Liver (tissue), 3 donors: ENCODE measurements around the gene MT3.

Experiments
- EGR1 ChIP-seq, 2 donors: IDR thresholded peaks; 2 replicates each; pipeline ENCODE4 v1.6.1; 2016 to 2018; ENCODE audit warnings: antibody characterized with exemption in 2 of 2, low read depth in 2 of 2
- GABPA ChIP-seq, 2 donors: IDR thresholded peaks in 1 of 2; conservative IDR thresholded peaks in 1 of 2; 2 replicates each; pipeline ENCODE4 v1.6.1; 2016; ENCODE audit warnings: antibody characterized with exemption in 2 of 2, mild to moderate bottlenecking in 1 of 2, moderate library complexity in 1 of 2
- RAD21 ChIP-seq, 2 donors: IDR thresholded peaks; 2 replicates each; pipeline ENCODE4 v1.6.1; 2016; ENCODE audit warnings: antibody characterized with exemption in 2 of 2, mild to moderate bottlenecking in 2 of 2
- TAF1 ChIP-seq: conservative IDR thresholded peaks from 2 replicates; pipeline ENCODE4 v1.6.1; 2016; ENCODE audit warnings: antibody characterized with exemption, mild to moderate bottlenecking
- TF ChIP-seq, protein P1 (sequence below): fragments of 150-350 bp; IDR thresholded peaks from 2 replicates; pipeline ENCODE4 v1.5.1; 2017; ENCODE audit warnings: improper control_type of control experiment, low read depth, low read length; ENCODE audit not compliant: missing input control
- TF ChIP-seq, protein P2 (sequence below): IDR thresholded peaks from 2 replicates; pipeline ENCODE4 v1.6.1; 2016; ENCODE audit warnings: antibody characterized with exemption
- donor health status: healthy.
- donor health status: healthy.

DNA sequence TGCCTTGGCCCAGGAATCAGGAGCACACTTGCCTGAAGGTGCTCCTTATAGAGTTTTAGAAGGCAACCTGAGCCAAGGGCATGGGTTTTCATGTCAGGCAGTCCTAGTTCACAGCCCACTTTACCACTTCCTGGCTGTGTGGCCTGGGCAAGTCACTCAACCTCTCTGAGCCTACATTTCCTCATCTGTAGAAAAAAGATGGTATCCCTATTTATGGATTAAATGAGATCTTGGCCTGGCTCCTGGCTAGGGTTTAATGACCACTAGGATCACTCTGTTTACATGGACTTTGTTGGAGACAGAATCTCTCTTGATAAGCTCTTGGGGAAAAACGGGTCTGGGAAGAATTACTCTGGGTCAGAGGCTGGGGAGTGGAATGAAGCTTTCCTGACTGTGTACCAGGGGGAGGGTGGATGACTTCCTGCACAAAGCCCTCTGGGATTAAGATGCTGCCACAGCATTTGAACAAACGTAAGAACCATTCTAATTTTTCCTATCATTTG lies 21.3 kb downstream of the MT3 start:
- TF ChIP-seq, protein P1, sequence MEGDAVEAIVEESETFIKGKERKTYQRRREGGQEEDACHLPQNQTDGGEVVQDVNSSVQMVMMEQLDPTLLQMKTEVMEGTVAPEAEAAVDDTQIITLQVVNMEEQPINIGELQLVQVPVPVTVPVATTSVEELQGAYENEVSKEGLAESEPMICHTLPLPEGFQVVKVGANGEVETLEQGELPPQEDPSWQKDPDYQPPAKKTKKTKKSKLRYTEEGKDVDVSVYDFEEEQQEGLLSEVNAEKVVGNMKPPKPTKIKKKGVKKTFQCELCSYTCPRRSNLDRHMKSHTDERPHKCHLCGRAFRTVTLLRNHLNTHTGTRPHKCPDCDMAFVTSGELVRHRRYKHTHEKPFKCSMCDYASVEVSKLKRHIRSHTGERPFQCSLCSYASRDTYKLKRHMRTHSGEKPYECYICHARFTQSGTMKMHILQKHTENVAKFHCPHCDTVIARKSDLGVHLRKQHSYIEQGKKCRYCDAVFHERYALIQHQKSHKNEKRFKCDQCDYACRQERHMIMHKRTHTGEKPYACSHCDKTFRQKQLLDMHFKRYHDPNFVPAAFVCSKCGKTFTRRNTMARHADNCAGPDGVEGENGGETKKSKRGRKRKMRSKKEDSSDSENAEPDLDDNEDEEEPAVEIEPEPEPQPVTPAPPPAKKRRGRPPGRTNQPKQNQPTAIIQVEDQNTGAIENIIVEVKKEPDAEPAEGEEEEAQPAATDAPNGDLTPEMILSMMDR, result no peak
- TF ChIP-seq RAD21 (IDR thresholded peaks at IDR 0.05), result peak; percentile 23 to 27
- no peak for TF ChIP-seq EGR1 (IDR thresholded peaks at IDR 0.05; ENCODE audit: low read depth in 2 of 2)
- TF ChIP-seq TAF1, result peak; percentile 25
- peak; percentile 32 to 39 for TF ChIP-seq GABPA (IDR thresholded peaks at IDR 0.05 in 1 of 2, conservative IDR thresholded peaks at IDR 0.05 in 1 of 2)
- TF ChIP-seq, protein P2, sequence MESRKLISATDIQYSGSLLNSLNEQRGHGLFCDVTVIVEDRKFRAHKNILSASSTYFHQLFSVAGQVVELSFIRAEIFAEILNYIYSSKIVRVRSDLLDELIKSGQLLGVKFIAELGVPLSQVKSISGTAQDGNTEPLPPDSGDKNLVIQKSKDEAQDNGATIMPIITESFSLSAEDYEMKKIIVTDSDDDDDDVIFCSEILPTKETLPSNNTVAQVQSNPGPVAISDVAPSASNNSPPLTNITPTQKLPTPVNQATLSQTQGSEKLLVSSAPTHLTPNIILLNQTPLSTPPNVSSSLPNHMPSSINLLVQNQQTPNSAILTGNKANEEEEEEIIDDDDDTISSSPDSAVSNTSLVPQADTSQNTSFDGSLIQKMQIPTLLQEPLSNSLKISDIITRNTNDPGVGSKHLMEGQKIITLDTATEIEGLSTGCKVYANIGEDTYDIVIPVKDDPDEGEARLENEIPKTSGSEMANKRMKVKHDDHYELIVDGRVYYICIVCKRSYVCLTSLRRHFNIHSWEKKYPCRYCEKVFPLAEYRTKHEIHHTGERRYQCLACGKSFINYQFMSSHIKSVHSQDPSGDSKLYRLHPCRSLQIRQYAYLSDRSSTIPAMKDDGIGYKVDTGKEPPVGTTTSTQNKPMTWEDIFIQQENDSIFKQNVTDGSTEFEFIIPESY, result no peak
